K562 (cell line): ENCODE measurements around the gene TIMM50. TPM values are rescaled to one million over a fixed set of nuclear protein-coding genes. Genes with fewer than 3 reads are reported as not detected.

ENCODE experiments used
- CBX2 ChIP-seq: fragments of 200-600 bp; sonication (generic); IDR thresholded peaks from one replicate; pipeline ENCODE4 v1.6.1; 2012; ENCODE audit warnings: mild to moderate bottlenecking, low read length, inconsistent platforms; ENCODE audit not compliant: insufficient read depth, poor library complexity, severe bottlenecking
- ESRRA ChIP-seq: fragments of 450-650 bp; IDR thresholded peaks from 2 replicates; pipeline ENCODE4 v1.6.1; 2014; ENCODE audit warnings: low read depth, mild to moderate bottlenecking, moderate library complexity, borderline replicate concordance
- GATA2 ChIP-seq: sonication (generic); formaldehyde crosslinking; IDR thresholded peaks from 2 replicates; pipeline ENCODE4 v1.4.0; 2020; ENCODE audit warnings: mild to moderate bottlenecking, missing genetic modification reagents
- HNRNPLL ChIP-seq: fragments of 200-400 bp; formaldehyde crosslinking; IDR thresholded peaks from 2 replicates; pipeline ENCODE4 v1.6.1; 2017; ENCODE audit warnings: low read length, low read depth, mild to moderate bottlenecking; ENCODE audit not compliant: poor library complexity, severe bottlenecking
- JUN ChIP-seq, 2 experiments: sonication (generic) in 1 of 2; formaldehyde crosslinking in 1 of 2; IDR thresholded peaks; 2 replicates each; pipeline versions ENCODE4 v1.6.1 to v1.8.0; 2012 to 2022; ENCODE audit warnings: borderline replicate concordance in 2 of 2, mild to moderate bottlenecking in 2 of 2, improper control_type of control experiment in 1 of 2, low read depth in 1 of 2, low read length in 1 of 2, missing genetic modification reagents in 1 of 2
- MAFK ChIP-seq: IDR thresholded peaks from 2 replicates; pipeline ENCODE4 v1.6.1; 2011; ENCODE audit warnings: low read length, improper control_type of control experiment
- MBD2 ChIP-seq: sonication (generic); IDR thresholded peaks from 2 replicates; pipeline ENCODE4 v1.6.1; 2016; ENCODE audit warnings: low read depth, borderline replicate concordance
- MEF2D ChIP-seq: conservative IDR thresholded peaks from 2 replicates; pipeline ENCODE4 v1.6.1; 2016; ENCODE audit warnings: low read depth, missing genetic modification characterization, missing compliant biosample characterization
- SMARCE1 ChIP-seq: fragments of 450-650 bp; IDR thresholded peaks from 2 replicates; pipeline ENCODE4 v1.7.1; 2016; ENCODE audit warnings: mild to moderate bottlenecking
- ZBTB33 ChIP-seq: sonication (generic); formaldehyde crosslinking; IDR thresholded peaks from 2 replicates; pipeline ENCODE4 v1.8.1; 2023; ENCODE audit warnings: mild to moderate bottlenecking, missing genetic modification reagents
- ZNF507 ChIP-seq: conservative IDR thresholded peaks from 2 replicates; pipeline ENCODE4 v1.6.1; 2017; ENCODE audit warnings: missing genetic modification characterization, missing compliant biosample characterization
- ZNF583 ChIP-seq: fragments of 250-450 bp; sonication (Bioruptor Pico); IDR thresholded peaks from 2 replicates; pipeline ENCODE4 v1.4.0; 2020
- polyA plus RNA-seq, 8 experiments: library from polyadenylated mRNA; depleted of rRNA in 4 of 8; stranded (reverse) in 5 of 8; unstranded in 3 of 8; fragments of >200 nt; fragmentation: Nextera tagmentation in 2 of 8; fragmentation: Illumina TruSeq in 1 of 8; extraction: Ambion mirVana in 2 of 8; extraction: Trizol in 1 of 8; gene quantifications; 2 replicates each; pipeline versions ENCODE4 v1.2.1 to v1.2.3, GENCODE V29; 2011 to 2014; ENCODE audit warnings: inconsistent platforms in 1 of 8, missing spikeins in 1 of 8
- total RNA-seq, 7 experiments: library from RNA; depleted of rRNA in 6 of 7; stranded (reverse); fragments of >200 nt in 6 of 7; fragmentation: Illumina TruSeq in 2 of 7; extraction: Trizol in 2 of 7; gene quantifications; 2 replicates each; pipeline versions ENCODE4 v1.2.1 to v1.2.3, GENCODE V29; 2011 to 2021; ENCODE audit warnings: low replicate concordance in 1 of 7
- TF ChIP-seq, protein P1 (sequence below): sonication (generic); formaldehyde crosslinking; IDR thresholded peaks from 2 replicates; pipeline ENCODE4 v1.8.0; 2022; ENCODE audit warnings: mild to moderate bottlenecking, missing genetic modification reagents
- TF ChIP-seq, protein P2 (sequence below): sonication (generic); formaldehyde crosslinking; IDR thresholded peaks from 2 replicates; pipeline ENCODE4 v1.8.0; 2023; ENCODE audit warnings: mild to moderate bottlenecking, missing genetic modification reagents
- TF ChIP-seq, protein P3 (sequence below): sonication (generic); formaldehyde crosslinking; IDR thresholded peaks from 2 replicates; pipeline ENCODE4 v1.8.0; 2023; ENCODE audit warnings: mild to moderate bottlenecking, missing genetic modification reagents

The TIMM50 gene
- total and polyA plus RNA-seq, 9 of the 15 experiments (the other 6 are each of a cell fraction or from before 2014, with no cell fraction given) = 28.3 to 221 (median 170) TPM

DNA sequence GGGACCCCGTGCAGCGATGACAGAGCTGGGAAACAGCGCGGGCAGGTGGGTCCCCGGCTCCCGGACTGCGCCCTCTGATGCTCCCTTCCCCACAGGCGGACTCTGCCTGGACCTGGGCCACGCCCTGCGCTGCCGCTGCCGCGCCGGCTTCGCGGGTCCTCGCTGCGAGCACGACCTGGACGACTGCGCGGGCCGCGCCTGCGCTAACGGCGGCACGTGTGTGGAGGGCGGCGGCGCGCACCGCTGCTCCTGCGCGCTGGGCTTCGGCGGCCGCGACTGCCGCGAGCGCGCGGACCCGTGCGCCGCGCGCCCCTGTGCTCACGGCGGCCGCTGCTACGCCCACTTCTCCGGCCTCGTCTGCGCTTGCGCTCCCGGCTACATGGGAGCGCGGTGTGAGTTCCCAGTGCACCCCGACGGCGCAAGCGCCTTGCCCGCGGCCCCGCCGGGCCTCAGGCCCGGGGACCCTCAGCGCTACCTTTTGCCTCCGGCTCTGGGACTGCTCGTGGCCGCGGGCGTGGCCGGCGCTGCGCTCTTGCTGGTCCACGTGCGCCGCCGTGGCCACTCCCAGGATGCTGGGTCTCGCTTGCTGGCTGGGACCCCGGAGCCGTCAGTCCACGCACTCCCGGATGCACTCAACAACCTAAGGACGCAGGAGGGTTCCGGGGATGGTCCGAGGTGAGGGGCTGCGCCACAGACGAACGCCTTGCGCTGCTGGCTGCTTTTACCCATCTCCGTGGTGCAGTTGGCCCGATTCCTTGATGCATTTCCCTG lies 26.5 kb downstream of the TIMM50 start (continued):
- TF ChIP-seq MAFK = no peak
- no peak for TF ChIP-seq ZNF507 (tag)
- TF ChIP-seq, protein P1, sequence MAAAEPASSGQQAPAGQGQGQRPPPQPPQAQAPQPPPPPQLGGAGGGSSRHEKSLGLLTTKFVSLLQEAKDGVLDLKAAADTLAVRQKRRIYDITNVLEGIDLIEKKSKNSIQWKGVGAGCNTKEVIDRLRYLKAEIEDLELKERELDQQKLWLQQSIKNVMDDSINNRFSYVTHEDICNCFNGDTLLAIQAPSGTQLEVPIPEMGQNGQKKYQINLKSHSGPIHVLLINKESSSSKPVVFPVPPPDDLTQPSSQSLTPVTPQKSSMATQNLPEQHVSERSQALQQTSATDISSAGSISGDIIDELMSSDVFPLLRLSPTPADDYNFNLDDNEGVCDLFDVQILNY (CRISPR knock-in tag) = no peak
- TF ChIP-seq, protein P2, sequence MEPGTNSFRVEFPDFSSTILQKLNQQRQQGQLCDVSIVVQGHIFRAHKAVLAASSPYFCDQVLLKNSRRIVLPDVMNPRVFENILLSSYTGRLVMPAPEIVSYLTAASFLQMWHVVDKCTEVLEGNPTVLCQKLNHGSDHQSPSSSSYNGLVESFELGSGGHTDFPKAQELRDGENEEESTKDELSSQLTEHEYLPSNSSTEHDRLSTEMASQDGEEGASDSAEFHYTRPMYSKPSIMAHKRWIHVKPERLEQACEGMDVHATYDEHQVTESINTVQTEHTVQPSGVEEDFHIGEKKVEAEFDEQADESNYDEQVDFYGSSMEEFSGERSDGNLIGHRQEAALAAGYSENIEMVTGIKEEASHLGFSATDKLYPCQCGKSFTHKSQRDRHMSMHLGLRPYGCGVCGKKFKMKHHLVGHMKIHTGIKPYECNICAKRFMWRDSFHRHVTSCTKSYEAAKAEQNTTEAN (CRISPR knock-in tag) = no peak
- no peak for TF ChIP-seq GATA2 (CRISPR knock-in tag)
- peak; percentile 76 for TF ChIP-seq HNRNPLL
- peak; percentile 83 for TF ChIP-seq ZBTB33 (CRISPR knock-in tag)
- no peak for TF ChIP-seq MEF2D (tag)
- no peak for TF ChIP-seq CBX2
- no peak; the same call in 1 of the 2 replicates for TF ChIP-seq MBD2
- TF ChIP-seq JUN (IDR thresholded peaks at IDR 0.05; ENCODE audit: borderline replicate concordance, low read depth, low read length) = peak; percentile 25; the same call in 1 of the 2 replicates
- TF ChIP-seq JUN (CRISPR knock-in tag; IDR thresholded peaks at IDR 0.05; ENCODE audit: borderline replicate concordance) = no peak; the same call in 1 of the 2 replicates
- TF ChIP-seq SMARCE1 = no peak
- TF ChIP-seq, protein P3, sequence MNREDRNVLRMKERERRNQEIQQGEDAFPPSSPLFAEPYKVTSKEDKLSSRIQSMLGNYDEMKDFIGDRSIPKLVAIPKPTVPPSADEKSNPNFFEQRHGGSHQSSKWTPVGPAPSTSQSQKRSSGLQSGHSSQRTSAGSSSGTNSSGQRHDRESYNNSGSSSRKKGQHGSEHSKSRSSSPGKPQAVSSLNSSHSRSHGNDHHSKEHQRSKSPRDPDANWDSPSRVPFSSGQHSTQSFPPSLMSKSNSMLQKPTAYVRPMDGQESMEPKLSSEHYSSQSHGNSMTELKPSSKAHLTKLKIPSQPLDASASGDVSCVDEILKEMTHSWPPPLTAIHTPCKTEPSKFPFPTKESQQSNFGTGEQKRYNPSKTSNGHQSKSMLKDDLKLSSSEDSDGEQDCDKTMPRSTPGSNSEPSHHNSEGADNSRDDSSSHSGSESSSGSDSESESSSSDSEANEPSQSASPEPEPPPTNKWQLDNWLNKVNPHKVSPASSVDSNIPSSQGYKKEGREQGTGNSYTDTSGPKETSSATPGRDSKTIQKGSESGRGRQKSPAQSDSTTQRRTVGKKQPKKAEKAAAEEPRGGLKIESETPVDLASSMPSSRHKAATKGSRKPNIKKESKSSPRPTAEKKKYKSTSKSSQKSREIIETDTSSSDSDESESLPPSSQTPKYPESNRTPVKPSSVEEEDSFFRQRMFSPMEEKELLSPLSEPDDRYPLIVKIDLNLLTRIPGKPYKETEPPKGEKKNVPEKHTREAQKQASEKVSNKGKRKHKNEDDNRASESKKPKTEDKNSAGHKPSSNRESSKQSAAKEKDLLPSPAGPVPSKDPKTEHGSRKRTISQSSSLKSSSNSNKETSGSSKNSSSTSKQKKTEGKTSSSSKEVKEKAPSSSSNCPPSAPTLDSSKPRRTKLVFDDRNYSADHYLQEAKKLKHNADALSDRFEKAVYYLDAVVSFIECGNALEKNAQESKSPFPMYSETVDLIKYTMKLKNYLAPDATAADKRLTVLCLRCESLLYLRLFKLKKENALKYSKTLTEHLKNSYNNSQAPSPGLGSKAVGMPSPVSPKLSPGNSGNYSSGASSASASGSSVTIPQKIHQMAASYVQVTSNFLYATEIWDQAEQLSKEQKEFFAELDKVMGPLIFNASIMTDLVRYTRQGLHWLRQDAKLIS = no peak
- 0 out of 2 replicates have a peak, but pooled peaks have one; percentile 8 for TF ChIP-seq ZNF583 (CRISPR knock-in tag)
- TF ChIP-seq ESRRA = peak; percentile 13; the same call in 1 of the 2 replicates
